OCI-LY7 (cell line): ENCODE data around the gene SPPL3. TPM values are rescaled to one million over a fixed set of nuclear protein-coding genes. Genes with fewer than 3 reads are reported as not detected.

ENCODE experiments used
- BruUV-seq: library from RNA; stranded (reverse); fragments of 400-500 nt; replicated peaks from 2 replicates; lab custom pipeline; 2021; lab: Mats Ljungman, UMichigan
- CTCF ChIA-PET: fragments of 300-600 bp; sonication (Branson Sonifier 250); formaldehyde crosslinking; loops from one replicate; lab custom pipeline; 2022; ENCODE audit warnings: antibody characterized with exemption; ENCODE audit not compliant: unreplicated experiment; lab: Charles Lee
- POLR2A ChIA-PET: fragments of 300-600 bp; sonication (Branson Sonifier 250); formaldehyde crosslinking; loops from one replicate; lab custom pipeline; 2022; ENCODE audit warnings: antibody characterized with exemption; lab: Charles Lee
- DNase-seq: peaks from one replicate; pipeline ENCODE4 v3.0.0-alpha.2; 2015; ENCODE audit warnings: low spot score
- H2AFZ ChIP-seq: fragments of 200-600 bp; sonication (generic), shearing (Covaris generic); 2 replicates; pipeline ENCODE4 v1.6.1; 2014; ENCODE audit warnings: mild to moderate bottlenecking, antibody characterized with exemption, low read length, moderate library complexity
- H3K27ac ChIP-seq: fragments of 200-600 bp; sonication (generic); 2 replicates; pipeline ENCODE4 v1.5.1; 2014; ENCODE audit warnings: mixed run types, low read depth, mild to moderate bottlenecking, moderate library complexity, low read length, inconsistent platforms; ENCODE audit not compliant: poor library complexity, severe bottlenecking
- H3K36me3 ChIP-seq: fragments of 200-600 bp; sonication (generic); 2 replicates; pipeline ENCODE4 v1.6.1; 2014; ENCODE audit warnings: mild to moderate bottlenecking, antibody characterized with exemption, low read length, moderate library complexity, mixed read lengths; ENCODE audit not compliant: insufficient read depth
- H3K4me1 ChIP-seq: fragments of 200-600 bp; sonication (generic); 2 replicates; pipeline ENCODE4 v1.5.1; 2014; ENCODE audit warnings: mild to moderate bottlenecking, low read length; ENCODE audit not compliant: insufficient read depth, poor library complexity, severe bottlenecking
- H3K4me2 ChIP-seq: fragments of 200-600 bp; sonication (generic); 2 replicates; pipeline ENCODE4 v1.6.1; 2014; ENCODE audit warnings: mild to moderate bottlenecking, low read length
- H3K4me3 ChIP-seq: fragments of 200-600 bp; sonication (generic); 2 replicates; pipeline ENCODE4 v1.5.1; 2014; ENCODE audit warnings: mild to moderate bottlenecking, low read depth, low read length; ENCODE audit not compliant: poor library complexity, severe bottlenecking
- H3K79me2 ChIP-seq: fragments of 200-600 bp; sonication (generic); 2 replicates; pipeline ENCODE4 v1.6.1; 2016; ENCODE audit warnings: low read depth, mild to moderate bottlenecking, low read length, moderate library complexity, mixed read lengths; ENCODE audit not compliant: insufficient read depth
- H3K9me2 ChIP-seq: fragments of 200-600 bp; sonication (generic); 2 replicates; pipeline ENCODE4 v1.6.1; 2016; ENCODE audit warnings: mild to moderate bottlenecking, low read length, mixed read lengths; ENCODE audit not compliant: insufficient read depth
- H3K9me3 ChIP-seq: fragments of 200-600 bp; sonication (generic); 2 replicates; pipeline ENCODE4 v1.6.1; 2014; ENCODE audit warnings: mild to moderate bottlenecking, mixed run types, low read length, mixed read lengths
- H4K20me1 ChIP-seq: fragments of 200-600 bp; sonication (generic); 2 replicates; pipeline ENCODE4 v1.6.1; 2014; ENCODE audit warnings: mild to moderate bottlenecking, antibody characterized with exemption, low read length, moderate library complexity, mixed read lengths; ENCODE audit not compliant: insufficient read depth
- EZH2phosphoT487 ChIP-seq: fragments of 200-600 bp; sonication (generic); IDR thresholded peaks from 2 replicates; pipeline ENCODE4 v1.6.1; 2018; ENCODE audit warnings: low read depth, borderline replicate concordance, mild to moderate bottlenecking, mixed run types, antibody characterized with exemption, low read length, moderate library complexity, mixed read lengths
- intact Hi-C: fragments of 100-400 bp; cut with micrococcal nuclease; formaldehyde crosslinking; loops from one replicate; pipeline ENCODE4 v1.10.0; 2022; ENCODE audit not compliant: unreplicated experiment
- total RNA-seq, 2 experiments: library from RNA; depleted of rRNA in 1 of 2; stranded (reverse); fragments of >200 nt in 1 of 2; shearing (Covaris generic) in 1 of 2; gene quantifications; 2 replicates each; pipeline ENCODE4 v1.2.3, GENCODE V29; 2014 to 2022
- TF ChIP-seq, protein P1 (sequence below): fragments of 200-600 bp; sonication (generic); conservative IDR thresholded peaks from 2 replicates; pipeline ENCODE4 v1.5.1; 2014; ENCODE audit warnings: mild to moderate bottlenecking, antibody characterized with exemption, low read length, moderate library complexity, mixed read lengths

The SPPL3 gene
- total RNA-seq, 2 experiments from 2014 or later: 8.6 to 36.6 TPM

- no peak overlapping the region for H2AFZ ChIP-seq
- ChIA-PET CTCF (no interaction called here), POLR2A (no interaction called here)
- TF ChIP-seq, protein P1, sequence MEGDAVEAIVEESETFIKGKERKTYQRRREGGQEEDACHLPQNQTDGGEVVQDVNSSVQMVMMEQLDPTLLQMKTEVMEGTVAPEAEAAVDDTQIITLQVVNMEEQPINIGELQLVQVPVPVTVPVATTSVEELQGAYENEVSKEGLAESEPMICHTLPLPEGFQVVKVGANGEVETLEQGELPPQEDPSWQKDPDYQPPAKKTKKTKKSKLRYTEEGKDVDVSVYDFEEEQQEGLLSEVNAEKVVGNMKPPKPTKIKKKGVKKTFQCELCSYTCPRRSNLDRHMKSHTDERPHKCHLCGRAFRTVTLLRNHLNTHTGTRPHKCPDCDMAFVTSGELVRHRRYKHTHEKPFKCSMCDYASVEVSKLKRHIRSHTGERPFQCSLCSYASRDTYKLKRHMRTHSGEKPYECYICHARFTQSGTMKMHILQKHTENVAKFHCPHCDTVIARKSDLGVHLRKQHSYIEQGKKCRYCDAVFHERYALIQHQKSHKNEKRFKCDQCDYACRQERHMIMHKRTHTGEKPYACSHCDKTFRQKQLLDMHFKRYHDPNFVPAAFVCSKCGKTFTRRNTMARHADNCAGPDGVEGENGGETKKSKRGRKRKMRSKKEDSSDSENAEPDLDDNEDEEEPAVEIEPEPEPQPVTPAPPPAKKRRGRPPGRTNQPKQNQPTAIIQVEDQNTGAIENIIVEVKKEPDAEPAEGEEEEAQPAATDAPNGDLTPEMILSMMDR: no peak
- TF ChIP-seq EZH2phosphoT487: no peak
- H3K27ac ChIP-seq: no peak overlapping the region
- H3K4me3 ChIP-seq: no peak overlapping the region
- H3K9me3 ChIP-seq: no peaks in the 10 kb centered on the region
- intact Hi-C loops: no loop called here
- no TSS peak for BruUV-seq
- no peak overlapping the region for H3K4me2 ChIP-seq
- no peaks in the 10 kb centered on the region for H3K4me1 ChIP-seq
- H3K79me2 ChIP-seq: no peaks in the 10 kb centered on the region
- no peaks in the 10 kb centered on the region for H3K9me2 ChIP-seq
- DNase-seq: no peak
- H4K20me1 ChIP-seq: no peaks in the 10 kb centered on the region
- H3K36me3 ChIP-seq: no peaks in the 10 kb centered on the region
Observed at GRCh38 chr12:120749256-120749655, 154.9 kb downstream of the SPPL3 start.

GRCh38 chr12:120748242-120748641, 155.9 kb downstream of the SPPL3 start:
- no peaks in the 10 kb centered on the region for H3K79me2 ChIP-seq
- H3K36me3 ChIP-seq: no peaks in the 10 kb centered on the region
- H4K20me1 ChIP-seq: no peaks in the 10 kb centered on the region
- H2AFZ ChIP-seq: no peak overlapping the region
- no peak overlapping the region for H3K4me2 ChIP-seq
- DNase-seq: no peak
- no peaks in the 10 kb centered on the region for H3K4me1 ChIP-seq
- H3K9me3 ChIP-seq: no peaks in the 10 kb centered on the region
- no peaks in the 10 kb centered on the region for H3K9me2 ChIP-seq
- no TSS peak for BruUV-seq
- no peak overlapping the region for H3K27ac ChIP-seq
- H3K4me3 ChIP-seq: no peak overlapping the region
- CTCF ChIA-PET: no interaction called here
- POLR2A ChIA-PET: no interaction called here
- TF ChIP-seq, protein P1: no peak
- no peak for TF ChIP-seq EZH2phosphoT487
- intact Hi-C loops: no loop called here

GRCh38 chr12:120744922-120745493, 159.2 kb downstream of the SPPL3 start:
- Histone ChIP-seq H2AFZ (no peak overlapping the region), H4K20me1 (no peaks in the 10 kb centered on the region), H3K27ac (no peak overlapping the region), H3K4me1 (no peaks in the 10 kb centered on the region), H3K79me2 (no peaks in the 10 kb centered on the region), H3K9me2 (no peaks in the 10 kb centered on the region), H3K36me3 (no peaks in the 10 kb centered on the region), H3K4me2 (no peak overlapping the region), H3K4me3 (no peak overlapping the region), H3K9me3 (no peaks in the 10 kb centered on the region)
- no TSS peak for BruUV-seq
- CTCF ChIA-PET: no interaction called here
- no peak for TF ChIP-seq EZH2phosphoT487
- TF ChIP-seq, protein P1: no peak
- DNase-seq: no peak
- intact Hi-C loops: no loop called here
- POLR2A ChIA-PET: no interaction called here
